ENCODE results near the gene CDK15. TPM values are rescaled to one million over a fixed set of nuclear protein-coding genes. Genes with fewer than 3 reads are reported as not detected.

The CDK15 gene
- total RNA-seq, 4 donors from 2014 or later: 0.75 to 3.6 (median 1.2) TPM

- DNase-seq (ENCODE audit: low spot score) (no peak), ATAC-seq (ENCODE audit: low FRiP score) (no peak)
- TF ChIP-seq, protein P1, sequence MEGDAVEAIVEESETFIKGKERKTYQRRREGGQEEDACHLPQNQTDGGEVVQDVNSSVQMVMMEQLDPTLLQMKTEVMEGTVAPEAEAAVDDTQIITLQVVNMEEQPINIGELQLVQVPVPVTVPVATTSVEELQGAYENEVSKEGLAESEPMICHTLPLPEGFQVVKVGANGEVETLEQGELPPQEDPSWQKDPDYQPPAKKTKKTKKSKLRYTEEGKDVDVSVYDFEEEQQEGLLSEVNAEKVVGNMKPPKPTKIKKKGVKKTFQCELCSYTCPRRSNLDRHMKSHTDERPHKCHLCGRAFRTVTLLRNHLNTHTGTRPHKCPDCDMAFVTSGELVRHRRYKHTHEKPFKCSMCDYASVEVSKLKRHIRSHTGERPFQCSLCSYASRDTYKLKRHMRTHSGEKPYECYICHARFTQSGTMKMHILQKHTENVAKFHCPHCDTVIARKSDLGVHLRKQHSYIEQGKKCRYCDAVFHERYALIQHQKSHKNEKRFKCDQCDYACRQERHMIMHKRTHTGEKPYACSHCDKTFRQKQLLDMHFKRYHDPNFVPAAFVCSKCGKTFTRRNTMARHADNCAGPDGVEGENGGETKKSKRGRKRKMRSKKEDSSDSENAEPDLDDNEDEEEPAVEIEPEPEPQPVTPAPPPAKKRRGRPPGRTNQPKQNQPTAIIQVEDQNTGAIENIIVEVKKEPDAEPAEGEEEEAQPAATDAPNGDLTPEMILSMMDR (IDR thresholded peaks at IDR 0.05): no peak
These were observed 74.8 kb downstream of the CDK15 start for GRCh38 chr2:201880993-201881611.

DNA sequence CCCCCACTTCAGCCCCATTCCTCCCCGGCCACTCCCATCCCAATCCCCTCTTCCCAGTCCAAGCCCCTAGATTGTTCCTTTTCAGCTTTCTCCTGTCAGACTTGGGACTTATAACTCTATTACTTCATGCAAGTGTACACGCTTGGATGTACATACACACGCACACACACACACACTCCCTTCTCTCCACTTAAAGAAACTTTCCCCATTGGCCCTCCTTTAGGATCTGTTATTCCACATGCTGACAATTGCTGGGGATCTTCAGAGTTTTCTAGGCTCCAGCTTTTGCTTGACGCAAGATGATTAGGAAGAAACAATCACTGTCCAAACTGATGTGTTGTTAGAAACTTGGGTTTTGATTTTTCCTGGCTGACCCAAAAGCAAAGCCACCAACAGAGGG lies 75.4 kb downstream of the CDK15 start:
- TF ChIP-seq, protein P1 (IDR thresholded peaks at IDR 0.05): no peak
- DNase-seq (ENCODE audit: low spot score) (no peak), ATAC-seq (ENCODE audit: low FRiP score) (no peak)

- TF ChIP-seq, protein P1 (IDR thresholded peaks at IDR 0.05): no peak
- DNase-seq (ENCODE audit: low spot score) (no peak), ATAC-seq (ENCODE audit: low FRiP score) (no peak)
These were observed 76.2 kb downstream of the CDK15 start for GRCh38 chr2:201882353-201883090.

DNA sequence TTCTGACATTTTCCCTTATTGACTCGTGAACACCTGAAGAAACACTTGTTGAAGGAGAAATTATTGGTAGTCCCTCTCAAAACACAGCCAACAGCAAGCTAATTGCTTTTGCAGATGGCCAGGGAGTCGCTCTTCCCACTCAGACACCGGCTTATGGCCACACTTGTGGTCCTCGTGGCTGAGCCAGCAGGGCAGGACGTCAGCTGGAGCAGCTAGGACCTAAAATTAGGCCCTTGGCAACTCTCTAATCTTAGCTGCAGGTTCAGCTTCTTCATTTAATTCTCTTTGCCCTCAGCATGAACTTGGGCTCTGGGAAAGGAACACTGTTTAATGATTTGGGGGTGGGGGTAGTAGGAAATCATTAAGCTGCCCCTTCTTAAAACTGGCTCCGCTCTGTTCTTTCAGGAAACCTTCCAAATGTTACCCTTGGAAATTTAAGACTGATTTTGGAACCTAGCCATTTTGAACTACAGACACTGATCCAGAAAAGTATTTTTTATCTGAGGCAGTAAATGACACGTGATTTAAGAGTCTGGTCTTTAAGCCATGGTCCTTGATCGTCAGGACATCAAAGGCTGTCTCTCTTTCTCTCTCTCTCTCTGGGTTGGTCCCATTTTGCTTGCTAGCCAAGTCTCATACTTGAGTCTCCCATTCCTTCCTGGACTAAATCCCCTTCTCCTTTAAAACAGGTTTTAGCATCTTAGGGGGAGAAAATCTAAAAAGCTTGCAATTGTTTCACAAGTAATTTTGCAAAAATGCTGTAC lies 77.5 kb downstream of the CDK15 start:
- no peak for DNase-seq (ENCODE audit: low spot score)
- no peak for ATAC-seq (ENCODE audit: low FRiP score)
- TF ChIP-seq, protein P1 (IDR thresholded peaks at IDR 0.05): no peak

DNA sequence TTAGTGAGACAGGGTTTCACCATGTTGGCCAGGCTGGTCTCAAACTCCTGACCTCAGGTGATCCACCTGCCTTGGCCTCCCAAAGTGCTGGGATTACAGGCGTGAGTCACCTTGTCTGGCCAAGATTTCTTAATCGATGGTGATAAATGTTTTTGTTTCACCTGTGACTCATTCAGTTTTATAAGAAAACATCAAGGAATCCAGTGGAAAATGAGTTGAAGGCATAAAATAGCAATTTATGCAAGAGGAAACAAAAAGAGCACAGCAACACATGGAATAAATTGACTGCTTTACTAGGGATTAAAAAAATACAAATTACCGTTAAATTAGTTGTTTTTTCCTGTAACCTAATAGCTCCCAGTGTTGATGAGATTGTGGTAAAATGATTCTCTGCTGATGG lies 80.2 kb downstream of the CDK15 start:
- TF ChIP-seq, protein P1 (IDR thresholded peaks at IDR 0.05): no peak
- no peak for ATAC-seq (ENCODE audit: low FRiP score)

DNA sequence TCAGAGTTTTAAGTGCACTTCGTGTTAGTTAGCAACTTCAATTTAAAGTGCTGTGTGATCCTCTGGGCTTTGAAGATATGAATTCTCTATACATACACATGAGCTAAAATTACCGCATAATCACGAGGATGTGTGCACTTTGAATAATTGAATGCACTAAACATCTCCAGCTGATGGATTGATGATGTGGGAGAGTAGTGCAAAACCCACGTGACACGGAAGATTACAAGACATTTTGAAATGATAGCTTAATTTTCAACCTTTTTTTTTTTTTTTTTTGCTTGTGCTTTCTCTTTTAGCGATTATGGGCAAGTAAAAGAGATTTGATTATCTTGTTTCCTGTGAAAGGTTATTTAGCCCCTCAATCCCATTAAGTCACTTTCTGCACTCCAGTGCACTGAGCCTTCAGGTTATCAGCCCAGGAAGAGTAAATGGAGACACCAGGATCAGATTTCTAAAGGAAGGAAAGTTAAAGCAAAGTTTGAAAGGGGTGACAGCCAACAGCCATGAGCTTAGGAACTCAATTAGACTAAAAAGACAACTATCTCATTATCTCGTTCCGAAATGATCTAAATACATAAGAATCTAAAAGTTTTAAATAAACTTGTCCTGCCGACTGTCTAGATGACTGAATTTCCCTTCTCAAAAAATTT lies 81.6 kb downstream of the CDK15 start:
- DNase-seq (ENCODE audit: low spot score) (no peak), ATAC-seq (ENCODE audit: low FRiP score) (no peak)
- TF ChIP-seq, protein P1 (IDR thresholded peaks at IDR 0.05): no peak

More for the DNA sequence above, 80.2 kb downstream of the CDK15 start:
- DNase-seq (ENCODE audit: low spot score): no peak

Data from omental fat pad (tissue), 4 donors.